GM12874 (cell line): ENCODE measurements around the gene PSMG4.

ENCODE experiments used
- TF ChIP-seq, protein P1 (sequence below): IDR thresholded peaks from 2 replicates; pipeline ENCODE4 v1.5.1; 2011; ENCODE audit warnings: low read depth, mild to moderate bottlenecking, control low read depth, low read length, moderate library complexity; ENCODE audit not compliant: insufficient read depth

The PSMG4 gene

DNA sequence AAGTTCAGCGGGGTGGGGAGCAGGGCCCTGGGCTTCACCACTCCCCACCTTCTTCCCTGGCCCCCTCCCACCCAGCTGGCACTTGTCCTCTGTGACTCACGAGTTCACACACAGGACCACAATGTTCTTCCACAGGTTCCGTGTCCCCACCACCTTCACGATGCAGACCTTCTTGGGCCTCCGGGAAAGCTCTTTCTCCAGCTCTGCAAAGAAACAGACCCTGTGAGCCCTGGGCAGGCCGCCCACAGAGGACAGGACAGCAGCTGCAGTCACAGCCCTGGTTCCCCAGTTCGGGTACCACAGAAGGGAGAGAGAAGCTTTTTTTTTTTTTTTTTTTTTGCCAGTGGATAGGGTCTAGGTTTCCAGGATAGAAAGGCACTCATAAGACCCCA is 30.9 kb downstream of the PSMG4 start:
- TF ChIP-seq, protein P1, sequence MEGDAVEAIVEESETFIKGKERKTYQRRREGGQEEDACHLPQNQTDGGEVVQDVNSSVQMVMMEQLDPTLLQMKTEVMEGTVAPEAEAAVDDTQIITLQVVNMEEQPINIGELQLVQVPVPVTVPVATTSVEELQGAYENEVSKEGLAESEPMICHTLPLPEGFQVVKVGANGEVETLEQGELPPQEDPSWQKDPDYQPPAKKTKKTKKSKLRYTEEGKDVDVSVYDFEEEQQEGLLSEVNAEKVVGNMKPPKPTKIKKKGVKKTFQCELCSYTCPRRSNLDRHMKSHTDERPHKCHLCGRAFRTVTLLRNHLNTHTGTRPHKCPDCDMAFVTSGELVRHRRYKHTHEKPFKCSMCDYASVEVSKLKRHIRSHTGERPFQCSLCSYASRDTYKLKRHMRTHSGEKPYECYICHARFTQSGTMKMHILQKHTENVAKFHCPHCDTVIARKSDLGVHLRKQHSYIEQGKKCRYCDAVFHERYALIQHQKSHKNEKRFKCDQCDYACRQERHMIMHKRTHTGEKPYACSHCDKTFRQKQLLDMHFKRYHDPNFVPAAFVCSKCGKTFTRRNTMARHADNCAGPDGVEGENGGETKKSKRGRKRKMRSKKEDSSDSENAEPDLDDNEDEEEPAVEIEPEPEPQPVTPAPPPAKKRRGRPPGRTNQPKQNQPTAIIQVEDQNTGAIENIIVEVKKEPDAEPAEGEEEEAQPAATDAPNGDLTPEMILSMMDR = no peak

- TF ChIP-seq, protein P1 = no peak
These were observed 31.6 kb downstream of the PSMG4 start for GRCh38 chr6:3290149-3290930.

DNA sequence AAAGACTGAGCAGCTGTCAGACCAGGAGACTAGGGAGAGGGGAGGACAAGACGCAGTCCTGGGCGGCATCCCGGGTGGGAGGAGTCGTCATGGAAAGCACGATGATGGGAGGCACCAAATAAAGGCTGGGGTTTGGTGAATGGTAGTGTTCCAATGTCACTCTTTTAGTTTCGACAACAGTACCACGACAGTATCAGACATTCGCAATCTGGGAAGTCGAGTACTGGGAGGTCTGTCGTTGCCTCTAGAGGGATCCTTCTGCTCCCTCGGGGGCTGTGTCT is 32.1 kb downstream of the PSMG4 start:
- TF ChIP-seq, protein P1 = no peak

GRCh38 chr6:3291346-3291745 is 32.6 kb downstream of the PSMG4 start:
- TF ChIP-seq, protein P1 = no peak

DNA sequence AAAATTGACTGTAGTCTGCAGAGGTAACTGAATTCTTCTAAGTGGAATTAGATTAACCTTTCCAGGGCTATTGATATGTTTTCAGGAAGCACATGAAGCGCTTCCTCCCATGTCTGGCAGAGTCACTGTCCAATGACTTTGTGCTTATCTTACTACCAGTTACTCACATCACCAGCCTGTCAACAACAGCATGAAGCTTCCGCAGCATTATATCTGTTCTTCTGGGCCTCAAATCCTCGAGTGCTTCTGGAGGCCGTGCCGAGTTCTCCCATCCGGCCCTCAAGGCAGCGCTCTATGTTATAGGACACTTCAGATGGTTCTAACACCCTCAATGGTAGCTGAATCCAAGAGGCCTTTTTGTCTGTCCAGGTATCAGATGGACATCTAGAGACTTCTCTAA is 33.2 kb downstream of the PSMG4 start:
- TF ChIP-seq, protein P1 = no peak

GRCh38 chr6:3292431-3293197 is 33.9 kb downstream of the PSMG4 start:
- TF ChIP-seq, protein P1 = no peak

DNA sequence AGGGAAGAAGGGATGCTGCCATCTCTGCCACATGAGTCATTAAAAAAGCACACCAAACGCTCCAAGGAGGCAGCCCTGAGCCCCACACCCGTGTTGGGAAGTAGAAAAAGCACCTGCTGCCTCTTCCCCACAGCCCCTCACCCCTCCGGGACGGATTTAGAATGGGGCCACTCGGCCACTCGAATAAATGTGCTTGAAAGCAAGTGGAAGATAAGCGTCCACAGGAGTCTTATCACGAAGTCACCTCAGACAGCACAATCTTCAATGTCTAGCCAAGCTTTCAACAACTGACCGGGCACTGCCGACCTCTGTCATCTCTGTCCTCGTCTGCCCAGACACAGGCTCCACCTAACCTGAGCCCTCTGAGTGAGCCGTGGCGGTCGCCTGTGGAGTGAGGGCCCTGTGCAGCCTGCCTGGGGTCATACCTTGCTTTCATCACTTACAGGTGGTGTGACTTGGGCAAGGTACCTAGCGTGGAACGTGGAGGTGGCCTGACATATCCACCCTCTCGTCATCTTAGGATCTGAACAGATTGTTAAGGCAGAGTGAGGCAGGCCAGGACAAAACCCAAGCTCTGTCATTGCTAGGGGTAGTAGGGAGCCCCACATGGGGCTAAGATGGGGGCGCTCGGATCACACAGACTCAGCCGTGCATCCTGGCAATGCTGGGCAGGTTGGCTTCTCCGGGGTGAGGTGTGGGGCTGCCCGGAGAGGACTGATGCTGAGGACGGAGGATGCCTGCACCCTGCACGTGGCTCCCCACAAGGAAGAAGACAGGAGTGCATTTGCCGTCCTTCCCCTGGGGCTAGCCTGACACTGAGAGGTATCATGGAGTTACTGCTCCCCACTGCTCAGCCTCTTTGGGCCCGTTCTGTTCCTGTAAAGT is 34.8 kb downstream of the PSMG4 start:
- TF ChIP-seq, protein P1 = no peak
